Liver (tissue), 9 donors: ENCODE data around the gene SORCS2. TPM values are rescaled to one million over a fixed set of nuclear protein-coding genes. Genes with fewer than 3 reads are reported as not detected.

Source experiments
- DNase-seq: peaks from one replicate; pipeline ENCODE4 v3.0.0-alpha.2; 2017; ENCODE audit warnings: low spot score
- H3K27ac ChIP-seq, 2 donors: one replicate each; pipeline ENCODE4 v1.7.0; 2013; ENCODE audit warnings: inconsistent platforms in 2 of 2, low read length in 2 of 2, control low read depth in 1 of 2, low read depth in 1 of 2, mild to moderate bottlenecking in 1 of 2
- H3K27me3 ChIP-seq, 4 donors: one replicate each; pipeline versions ENCODE4 v1.6.1 to v1.7.0; 2013; ENCODE audit warnings: low read length in 3 of 4, inconsistent platforms in 1 of 4, mild to moderate bottlenecking in 1 of 4, moderate library complexity in 1 of 4; ENCODE audit not compliant: control insufficient read depth in 4 of 4, insufficient read depth in 4 of 4
- H3K36me3 ChIP-seq, 4 donors: one replicate each; pipeline versions ENCODE4 v1.6.1 to v1.7.0; 2013; ENCODE audit warnings: low read length in 3 of 4, mild to moderate bottlenecking in 3 of 4, low read depth in 1 of 4, moderate library complexity in 1 of 4; ENCODE audit not compliant: control insufficient read depth in 4 of 4, insufficient read depth in 3 of 4
- H3K4me1 ChIP-seq, 4 donors: one replicate each; pipeline versions ENCODE4 v1.6.1 to v1.7.0; 2013; ENCODE audit warnings: low read length in 3 of 4, mild to moderate bottlenecking in 3 of 4, moderate library complexity in 1 of 4; ENCODE audit not compliant: control insufficient read depth in 4 of 4, insufficient read depth in 4 of 4
- H3K4me3 ChIP-seq, 3 donors: one replicate each; pipeline versions ENCODE4 v1.6.1 to v1.7.0; 2013; ENCODE audit warnings: low read length in 3 of 3, control low read depth in 1 of 3, low read depth in 1 of 3, mild to moderate bottlenecking in 1 of 3
- H3K9ac ChIP-seq, 2 donors: one replicate each; pipeline ENCODE4 v1.7.0; 2013; ENCODE audit warnings: low read length in 2 of 2, mild to moderate bottlenecking in 2 of 2, moderate library complexity in 2 of 2, control low read depth in 1 of 2, low read depth in 1 of 2
- H3K9me3 ChIP-seq, 4 donors: one replicate each; pipeline versions ENCODE4 v1.6.1 to v1.7.0; 2013; ENCODE audit warnings: low read length in 3 of 4; ENCODE audit not compliant: control insufficient read depth in 4 of 4
- EGR1 ChIP-seq, 2 donors: IDR thresholded peaks; 2 replicates each; pipeline ENCODE4 v1.6.1; 2016 to 2018; ENCODE audit warnings: antibody characterized with exemption in 2 of 2, low read depth in 2 of 2
- FOXA1 ChIP-seq: IDR thresholded peaks from 2 replicates; pipeline ENCODE4 v1.6.1; 2016; ENCODE audit warnings: antibody characterized with exemption
- FOXA2 ChIP-seq: IDR thresholded peaks from 2 replicates; pipeline ENCODE4 v1.6.1; 2016; ENCODE audit warnings: antibody characterized with exemption
- GABPA ChIP-seq, 2 donors: IDR thresholded peaks in 1 of 2; conservative IDR thresholded peaks in 1 of 2; 2 replicates each; pipeline ENCODE4 v1.6.1; 2016; ENCODE audit warnings: antibody characterized with exemption in 2 of 2, mild to moderate bottlenecking in 1 of 2, moderate library complexity in 1 of 2
- HNF4A ChIP-seq, 2 donors: conservative IDR thresholded peaks; 2 replicates each; pipeline ENCODE4 v1.6.1; 2016; ENCODE audit warnings: antibody characterized with exemption in 2 of 2, mild to moderate bottlenecking in 2 of 2
- HNF4G ChIP-seq: IDR thresholded peaks from 2 replicates; pipeline ENCODE4 v1.6.1; 2016; ENCODE audit warnings: antibody characterized with exemption
- NR2F2 ChIP-seq: IDR thresholded peaks from 2 replicates; pipeline ENCODE4 v1.6.1; 2016; ENCODE audit warnings: antibody characterized with exemption
- RAD21 ChIP-seq, 2 donors: IDR thresholded peaks; 2 replicates each; pipeline ENCODE4 v1.6.1; 2016; ENCODE audit warnings: antibody characterized with exemption in 2 of 2, mild to moderate bottlenecking in 2 of 2
- RXRA ChIP-seq, 2 donors: IDR thresholded peaks; 2 replicates each; pipeline ENCODE4 v1.6.1; 2017 to 2018; ENCODE audit warnings: antibody characterized with exemption in 2 of 2, mild to moderate bottlenecking in 1 of 2
- SP1 ChIP-seq: IDR thresholded peaks from 2 replicates; pipeline ENCODE4 v1.6.1; 2018; ENCODE audit warnings: antibody characterized with exemption, mild to moderate bottlenecking
- TAF1 ChIP-seq: conservative IDR thresholded peaks from 2 replicates; pipeline ENCODE4 v1.6.1; 2016; ENCODE audit warnings: antibody characterized with exemption, mild to moderate bottlenecking
- YY1 ChIP-seq: IDR thresholded peaks from 2 replicates; pipeline ENCODE4 v1.6.1; 2016; ENCODE audit warnings: antibody characterized with exemption, mild to moderate bottlenecking
- WGBS: extraction: QIAGEN DNeasy Blood & Tissue Kit; methylation state at CpG from one replicate; pipeline ENCODE4 v1.1.7; 2013; 5-methylcytosine and 5-hydroxymethylcytosine counted together
- polyA plus RNA-seq, 2 donors: library from polyadenylated mRNA; stranded (reverse) in 1 of 2; unstranded in 1 of 2; fragments of 200-250 nt in 1 of 2; fragments of >200 nt in 1 of 2; fragmentation: Nextera tagmentation in 1 of 2; extraction: Ambion mirVana in 1 of 2; gene quantifications; one replicate each; pipeline versions ENCODE4 v1.2.1 to v1.2.3, GENCODE V29; 2013 to 2015
- total RNA-seq, 2 donors: library from RNA; depleted of rRNA; stranded (reverse); fragments of >200 nt; gene quantifications; one replicate each; pipeline ENCODE4 v1.2.3, GENCODE V29; 2014
- TF ChIP-seq, protein P1 (sequence below): IDR thresholded peaks from 2 replicates; pipeline ENCODE4 v1.6.1; 2016; ENCODE audit warnings: antibody characterized with exemption
- TF ChIP-seq, protein P2 (sequence below): IDR thresholded peaks from 2 replicates; pipeline ENCODE4 v1.6.1; 2016; ENCODE audit warnings: antibody characterized with exemption
- TF ChIP-seq, protein P3 (sequence below): IDR thresholded peaks from 2 replicates; pipeline ENCODE4 v1.6.1; 2016; ENCODE audit warnings: antibody characterized with exemption, mild to moderate bottlenecking
- donor health status: healthy.
- donor health status: healthy.
- donor health status: healthy.
- donor health status: healthy.
- donor health status: healthy.

The SORCS2 gene
- total and polyA plus RNA-seq, 4 donors: 0.10 to 1.4 (median 0.92) TPM

DNA sequence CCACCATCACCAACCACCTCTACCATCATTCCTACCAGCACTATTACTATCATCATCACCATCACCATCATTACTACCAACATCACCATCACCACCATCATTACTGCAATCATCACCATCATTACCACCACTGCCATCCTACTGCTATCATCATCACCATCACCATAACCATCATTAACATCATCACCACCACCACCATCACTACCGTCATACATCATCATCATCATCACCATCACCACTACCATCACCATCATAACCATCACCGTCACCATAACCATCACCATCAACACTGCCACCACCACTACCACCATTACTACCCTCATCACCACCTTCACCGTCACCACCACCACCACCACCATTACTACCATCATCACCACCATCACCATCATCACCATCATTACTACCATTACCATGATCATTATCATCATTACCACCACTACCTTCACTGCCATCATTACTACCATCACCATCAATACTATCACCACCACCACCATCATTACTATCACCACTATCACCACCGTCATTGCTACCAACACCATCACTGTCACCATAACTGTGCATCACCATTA, 170.6 kb downstream of the SORCS2 start:
- Histone ChIP-seq H3K9me3 (no peaks in the 10 kb centered on the region), H3K27me3 (no peaks in the 10 kb centered on the region), H3K4me1 (peaks cover 0 to 7% (median 4%) of the 10 kb centered on the region in 4 donors), H3K9ac (no peak overlapping the region), H3K36me3 (no peaks in the 10 kb centered on the region), H3K27ac (no peak overlapping the region), H3K4me3 (no peak overlapping the region)
- 99% methylated on average over 4 of the region's 4 CpGs for WGBS
- TF ChIP-seq FOXA2: no peak
- TF ChIP-seq RXRA (IDR thresholded peaks at IDR 0.05): no peak
- no peak for TF ChIP-seq GABPA (IDR thresholded peaks at IDR 0.05 in 1 of 2, conservative IDR thresholded peaks at IDR 0.05 in 1 of 2)
- TF ChIP-seq, protein P1, sequence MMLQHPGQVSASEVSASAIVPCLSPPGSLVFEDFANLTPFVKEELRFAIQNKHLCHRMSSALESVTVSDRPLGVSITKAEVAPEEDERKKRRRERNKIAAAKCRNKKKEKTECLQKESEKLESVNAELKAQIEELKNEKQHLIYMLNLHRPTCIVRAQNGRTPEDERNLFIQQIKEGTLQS: no peak
- TF ChIP-seq TAF1: no peak
- TF ChIP-seq RAD21 (IDR thresholded peaks at IDR 0.05): no peak
- TF ChIP-seq, protein P2, sequence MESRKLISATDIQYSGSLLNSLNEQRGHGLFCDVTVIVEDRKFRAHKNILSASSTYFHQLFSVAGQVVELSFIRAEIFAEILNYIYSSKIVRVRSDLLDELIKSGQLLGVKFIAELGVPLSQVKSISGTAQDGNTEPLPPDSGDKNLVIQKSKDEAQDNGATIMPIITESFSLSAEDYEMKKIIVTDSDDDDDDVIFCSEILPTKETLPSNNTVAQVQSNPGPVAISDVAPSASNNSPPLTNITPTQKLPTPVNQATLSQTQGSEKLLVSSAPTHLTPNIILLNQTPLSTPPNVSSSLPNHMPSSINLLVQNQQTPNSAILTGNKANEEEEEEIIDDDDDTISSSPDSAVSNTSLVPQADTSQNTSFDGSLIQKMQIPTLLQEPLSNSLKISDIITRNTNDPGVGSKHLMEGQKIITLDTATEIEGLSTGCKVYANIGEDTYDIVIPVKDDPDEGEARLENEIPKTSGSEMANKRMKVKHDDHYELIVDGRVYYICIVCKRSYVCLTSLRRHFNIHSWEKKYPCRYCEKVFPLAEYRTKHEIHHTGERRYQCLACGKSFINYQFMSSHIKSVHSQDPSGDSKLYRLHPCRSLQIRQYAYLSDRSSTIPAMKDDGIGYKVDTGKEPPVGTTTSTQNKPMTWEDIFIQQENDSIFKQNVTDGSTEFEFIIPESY: no peak
- no peak for TF ChIP-seq YY1
- DNase-seq: no peak

DNA sequence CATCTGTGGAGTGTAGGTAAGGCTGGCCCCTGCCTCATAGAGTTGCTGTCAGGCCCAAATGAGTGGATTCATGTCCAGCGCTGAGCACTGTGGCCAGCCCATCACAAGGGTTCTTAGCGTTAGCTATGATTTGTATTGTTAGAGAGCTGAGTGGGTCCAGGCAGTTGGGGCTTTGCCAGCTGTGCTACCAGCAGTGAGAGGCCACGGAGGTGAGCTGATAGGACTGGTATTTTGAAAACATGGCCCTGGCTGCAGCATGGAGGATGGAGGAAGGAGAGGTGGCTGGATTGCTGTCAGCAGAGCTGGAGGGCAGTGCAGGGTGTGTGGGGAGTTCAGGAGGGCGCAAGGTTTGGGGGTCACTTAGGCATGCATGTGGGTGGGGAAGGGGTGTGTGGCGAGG, 172.6 kb downstream of the SORCS2 start:
- no peaks in the 10 kb centered on the region for H3K27me3 ChIP-seq
- no peak for TF ChIP-seq YY1
- TF ChIP-seq HNF4A (conservative IDR thresholded peaks at IDR 0.05): no peak
- TF ChIP-seq EGR1 (IDR thresholded peaks at IDR 0.05; ENCODE audit: low read depth in 2 of 2): no peak
- no peak for TF ChIP-seq HNF4G
- TF ChIP-seq FOXA1: no peak
- no peak for TF ChIP-seq NR2F2
- TF ChIP-seq, protein P3, sequence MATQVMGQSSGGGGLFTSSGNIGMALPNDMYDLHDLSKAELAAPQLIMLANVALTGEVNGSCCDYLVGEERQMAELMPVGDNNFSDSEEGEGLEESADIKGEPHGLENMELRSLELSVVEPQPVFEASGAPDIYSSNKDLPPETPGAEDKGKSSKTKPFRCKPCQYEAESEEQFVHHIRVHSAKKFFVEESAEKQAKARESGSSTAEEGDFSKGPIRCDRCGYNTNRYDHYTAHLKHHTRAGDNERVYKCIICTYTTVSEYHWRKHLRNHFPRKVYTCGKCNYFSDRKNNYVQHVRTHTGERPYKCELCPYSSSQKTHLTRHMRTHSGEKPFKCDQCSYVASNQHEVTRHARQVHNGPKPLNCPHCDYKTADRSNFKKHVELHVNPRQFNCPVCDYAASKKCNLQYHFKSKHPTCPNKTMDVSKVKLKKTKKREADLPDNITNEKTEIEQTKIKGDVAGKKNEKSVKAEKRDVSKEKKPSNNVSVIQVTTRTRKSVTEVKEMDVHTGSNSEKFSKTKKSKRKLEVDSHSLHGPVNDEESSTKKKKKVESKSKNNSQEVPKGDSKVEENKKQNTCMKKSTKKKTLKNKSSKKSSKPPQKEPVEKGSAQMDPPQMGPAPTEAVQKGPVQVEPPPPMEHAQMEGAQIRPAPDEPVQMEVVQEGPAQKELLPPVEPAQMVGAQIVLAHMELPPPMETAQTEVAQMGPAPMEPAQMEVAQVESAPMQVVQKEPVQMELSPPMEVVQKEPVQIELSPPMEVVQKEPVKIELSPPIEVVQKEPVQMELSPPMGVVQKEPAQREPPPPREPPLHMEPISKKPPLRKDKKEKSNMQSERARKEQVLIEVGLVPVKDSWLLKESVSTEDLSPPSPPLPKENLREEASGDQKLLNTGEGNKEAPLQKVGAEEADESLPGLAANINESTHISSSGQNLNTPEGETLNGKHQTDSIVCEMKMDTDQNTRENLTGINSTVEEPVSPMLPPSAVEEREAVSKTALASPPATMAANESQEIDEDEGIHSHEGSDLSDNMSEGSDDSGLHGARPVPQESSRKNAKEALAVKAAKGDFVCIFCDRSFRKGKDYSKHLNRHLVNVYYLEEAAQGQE: no peak
- no peak for TF ChIP-seq RXRA (IDR thresholded peaks at IDR 0.05)
- TF ChIP-seq, protein P2: no peak
- no peak for TF ChIP-seq SP1
- TF ChIP-seq FOXA2: no peak
- TF ChIP-seq, protein P1: no peak
- TF ChIP-seq RAD21 (IDR thresholded peaks at IDR 0.05): no peak
- H3K9me3 ChIP-seq: no peaks in the 10 kb centered on the region
- no peak overlapping the region for H3K27ac ChIP-seq
- peaks cover 0 to 7% (median 4%) of the 10 kb centered on the region in 4 donors for H3K4me1 ChIP-seq
- WGBS: 86% methylated on average over 5 of the region's 5 CpGs
- no peak overlapping the region for H3K9ac ChIP-seq
- H3K36me3 ChIP-seq: no peaks in the 10 kb centered on the region
- no peak overlapping the region for H3K4me3 ChIP-seq
- no peak for DNase-seq
